DMS153 treated with DMSO at 0.1 percent for 48 hours (cell line): Measurements from ENCODE around the gene PTPRCAP.

Source experiments
- DNase-seq: peaks from one replicate; lab custom pipeline; 2025; ENCODE audit not compliant: unreplicated experiment; lab: John Stamatoyannopoulos, UW

PTPRCAP gene

GRCh38 chr11:67441731-67442351 lies 4.4 kb upstream of the PTPRCAP start:
- DNase-seq = no peak

GRCh38 chr11:67441098-67441563 lies 3.6 kb upstream of the PTPRCAP start:
- no peak for DNase-seq

- no peak for DNase-seq
Measured at GRCh38 chr11:67440229-67441097, 3.0 kb upstream of the PTPRCAP start.

GRCh38 chr11:67439321-67440228 lies 2.1 kb upstream of the PTPRCAP start:
- no peak for DNase-seq

GRCh38 chr11:67438158-67438902 lies 848 bp upstream of the PTPRCAP start:
- DNase-seq = no peak

GRCh38 chr11:67437809-67438157 lies 301 bp upstream of the PTPRCAP start:
- no peak for DNase-seq

DNA sequence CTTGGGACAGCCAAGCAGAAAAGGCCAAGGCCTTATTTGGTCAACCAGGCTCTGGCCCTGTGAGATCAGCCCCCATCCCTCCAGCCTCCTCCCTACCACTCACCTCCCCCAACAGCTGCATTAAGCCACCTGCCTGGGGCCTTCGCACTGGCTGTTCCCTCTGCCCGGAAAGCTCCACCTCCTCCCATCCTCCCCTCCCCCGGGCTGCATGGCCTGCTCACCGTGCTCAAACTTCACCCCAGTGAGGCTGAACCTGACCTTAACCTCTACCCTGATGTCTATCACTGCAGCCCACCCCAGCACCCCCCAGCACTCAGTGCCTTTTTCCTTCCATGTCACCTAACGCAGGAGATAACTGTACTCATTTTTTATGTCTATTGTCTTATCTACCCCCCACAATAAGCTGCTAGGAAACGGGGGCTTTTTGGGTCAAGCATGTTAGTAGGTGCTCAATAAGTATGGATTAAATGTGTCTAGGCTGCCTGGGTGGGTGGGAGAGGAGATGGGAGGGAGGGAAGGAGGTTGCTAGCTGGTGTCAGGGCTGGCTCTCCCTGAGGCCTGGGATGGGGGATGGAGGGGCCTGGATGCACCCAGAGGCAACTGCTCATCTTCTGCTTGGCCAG lies 912 bp downstream of the PTPRCAP start:
- DNase-seq = no peak

GRCh38 chr11:67435727-67436458 lies 1.6 kb downstream of the PTPRCAP start:
- no peak for DNase-seq

DNA sequence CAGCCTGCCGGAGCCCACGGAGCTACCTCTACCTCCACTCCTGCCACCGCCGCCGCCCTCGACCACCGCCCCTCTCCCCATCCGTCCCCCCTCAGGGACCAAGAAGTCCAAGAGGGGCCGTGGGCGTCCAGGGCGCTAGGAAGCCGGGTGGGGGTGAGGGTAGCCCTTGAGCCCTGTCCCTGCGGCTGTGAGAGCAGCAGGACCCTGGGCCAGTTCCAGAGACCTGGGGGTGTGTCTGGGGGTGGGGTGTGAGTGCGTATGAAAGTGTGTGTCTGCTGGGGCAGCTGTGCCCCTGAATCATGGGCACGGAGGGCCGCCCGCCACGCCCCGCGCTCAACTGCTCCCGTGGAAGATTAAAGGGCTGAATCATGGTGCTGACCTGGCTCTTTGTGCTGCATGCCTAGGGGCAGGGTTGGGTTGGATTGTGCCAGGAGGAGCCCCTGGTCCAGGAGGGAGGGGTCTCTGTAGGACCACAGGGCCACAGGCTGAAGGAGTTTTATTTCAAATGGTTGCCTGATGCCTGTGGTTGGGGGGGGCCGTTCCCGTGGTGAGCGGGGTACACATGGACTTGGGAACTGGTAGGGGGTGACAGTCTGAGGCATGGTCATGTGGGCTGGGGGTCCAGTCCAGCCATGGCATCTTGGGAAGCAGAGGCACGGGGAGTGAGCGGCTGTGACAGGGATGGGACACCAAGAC lies 2.3 kb downstream of the PTPRCAP start:
- DNase-seq = no peak

GRCh38 chr11:67434395-67434881 lies 3.0 kb downstream of the PTPRCAP start:
- DNase-seq = no peak

GRCh38 chr11:67433536-67434394 lies 3.7 kb downstream of the PTPRCAP start:
- DNase-seq = no peak

GRCh38 chr11:67432655-67433349 lies 4.7 kb downstream of the PTPRCAP start:
- no peak for DNase-seq

GRCh38 chr11:67431346-67432249 lies 5.9 kb downstream of the PTPRCAP start:
- DNase-seq = no peak

GRCh38 chr11:67429722-67430121 lies 7.8 kb downstream of the PTPRCAP start:
- DNase-seq = no peak

- no peak for DNase-seq
Measured at GRCh38 chr11:67429038-67429668, 8.3 kb downstream of the PTPRCAP start.
